GM18867 (cell line): ENCODE data around the gene UGT2B15.
"Not testable (repeated sequence)": the region's sequence is repeated elsewhere in the genome, so short reads cannot be mapped to it uniquely, and the experiment has no call there.

Experiments used
- ATAC-seq: cut with Tn5 transposase; IDR thresholded peaks from one replicate; pipeline ENCODE4 v1.9.1; 2021; ENCODE audit warnings: mild to moderate bottlenecking, moderate library complexity; ENCODE audit not compliant: unreplicated experiment

The UGT2B15 gene

DNA sequence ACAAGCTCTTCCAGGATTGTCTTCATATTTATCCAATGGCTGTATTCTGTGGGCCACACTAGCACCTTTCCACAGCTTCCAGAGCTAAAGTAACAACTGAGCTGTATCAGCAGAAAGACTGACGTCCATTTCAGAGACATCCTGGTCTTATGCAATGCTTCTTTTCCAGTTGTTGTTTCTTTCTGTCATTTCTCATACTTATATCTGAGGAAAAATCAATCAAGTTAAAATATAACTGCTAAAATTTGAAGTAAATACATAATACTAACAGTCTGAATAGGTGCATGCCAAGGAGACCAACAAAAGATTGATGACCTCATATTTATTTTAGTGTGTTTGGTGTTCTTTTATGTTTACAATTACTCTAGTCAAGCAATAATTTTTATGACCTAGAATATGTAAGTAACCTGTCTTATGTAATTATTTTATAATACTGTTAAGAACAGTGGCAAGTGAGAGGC is at the start of gene UGT2B15:
Gene UGT2B15, minus strand, starts transcription at position 174 of the 461 bp plus-strand sequence. Its CDS starts 34 bp downstream, at position 140.
- ATAC-seq: not testable (repeated sequence)

DNA sequence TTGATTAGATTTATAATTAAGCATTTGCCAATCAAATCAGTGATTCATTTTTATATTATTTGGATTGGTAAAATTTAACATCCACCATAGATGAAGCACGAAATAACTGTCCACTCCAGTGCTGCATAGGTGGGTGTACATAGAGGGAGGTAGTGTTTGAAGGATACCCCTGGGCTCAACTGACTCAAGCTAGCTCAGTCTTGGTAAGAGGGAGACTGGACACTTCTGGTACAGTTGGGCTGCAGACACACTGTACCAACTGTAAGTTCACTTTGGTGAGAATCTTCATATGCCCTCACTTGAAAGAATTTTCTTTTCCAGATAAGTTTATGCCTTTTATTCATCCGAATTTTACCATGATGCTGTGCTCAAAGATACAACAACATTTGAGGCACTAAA is 48.6 kb upstream of the UGT2B15 start:
- ATAC-seq: no peak

DNA sequence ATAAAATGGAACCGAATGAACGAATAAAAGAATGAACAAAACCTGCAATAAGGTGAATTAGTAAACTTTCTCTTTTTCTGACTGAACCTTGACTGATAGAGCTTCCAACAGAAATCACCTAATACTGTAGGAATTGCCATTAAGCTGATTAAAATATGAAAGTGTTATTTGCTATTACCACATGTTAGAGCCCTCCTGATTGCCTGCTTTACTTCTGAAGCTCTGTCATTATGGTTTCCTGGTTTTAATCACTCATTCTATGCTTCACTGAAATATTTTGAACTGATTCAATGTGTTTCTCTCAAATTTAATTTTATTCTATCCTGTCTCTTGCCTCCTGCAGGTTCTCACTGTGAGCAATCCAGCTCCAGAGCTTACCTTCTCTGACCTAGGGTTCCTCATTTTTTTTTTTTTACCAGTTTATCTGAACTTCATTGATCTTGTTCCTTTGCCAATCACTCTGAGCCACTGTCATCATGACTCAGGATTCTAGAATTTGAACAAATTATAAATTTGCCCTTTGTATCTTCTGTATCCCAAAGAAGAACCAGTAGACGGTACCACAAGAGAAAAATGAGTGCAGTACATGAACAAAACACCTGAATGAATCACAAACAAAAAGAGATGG is 48.1 kb upstream of the UGT2B15 start:
- no peak for ATAC-seq

DNA sequence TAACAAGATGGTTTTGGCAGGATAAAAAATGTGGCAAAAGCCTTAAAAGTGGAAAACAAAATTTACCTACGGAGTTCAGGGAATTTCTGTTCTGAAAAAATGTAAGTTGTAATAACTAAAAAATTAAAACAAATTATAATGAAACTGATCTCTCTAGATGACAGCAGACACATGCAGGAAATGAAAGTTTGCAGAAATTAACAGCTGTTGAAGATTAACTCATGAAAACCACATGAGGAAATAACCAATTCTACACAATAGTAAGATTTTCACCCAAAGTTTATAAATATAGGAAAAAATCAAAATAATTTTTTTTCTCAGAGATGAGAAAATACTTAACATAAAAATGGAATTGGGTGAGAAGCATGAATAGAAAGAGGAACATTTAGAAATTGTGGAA is 47.5 kb upstream of the UGT2B15 start:
- peak; percentile 76 for ATAC-seq

DNA sequence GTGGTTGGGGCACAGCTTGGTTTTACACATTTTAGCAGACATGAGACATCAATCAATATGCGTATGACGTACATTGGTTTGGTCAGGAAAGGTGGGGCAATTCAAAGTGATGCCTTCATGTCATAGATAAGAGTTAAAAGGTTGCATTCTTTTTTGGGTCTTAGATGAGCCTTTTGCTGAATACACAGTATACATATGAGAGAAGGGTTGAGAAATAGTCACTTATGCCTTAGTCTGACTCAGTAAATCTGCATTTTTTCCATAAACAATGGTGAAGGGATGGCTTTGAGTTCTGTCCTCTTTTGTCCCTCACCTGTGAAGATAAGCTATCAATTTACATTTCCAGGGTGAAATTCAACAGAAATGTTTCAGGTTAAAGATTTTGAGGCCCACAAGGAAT is 43.9 kb upstream of the UGT2B15 start:
- ATAC-seq: no peak

DNA sequence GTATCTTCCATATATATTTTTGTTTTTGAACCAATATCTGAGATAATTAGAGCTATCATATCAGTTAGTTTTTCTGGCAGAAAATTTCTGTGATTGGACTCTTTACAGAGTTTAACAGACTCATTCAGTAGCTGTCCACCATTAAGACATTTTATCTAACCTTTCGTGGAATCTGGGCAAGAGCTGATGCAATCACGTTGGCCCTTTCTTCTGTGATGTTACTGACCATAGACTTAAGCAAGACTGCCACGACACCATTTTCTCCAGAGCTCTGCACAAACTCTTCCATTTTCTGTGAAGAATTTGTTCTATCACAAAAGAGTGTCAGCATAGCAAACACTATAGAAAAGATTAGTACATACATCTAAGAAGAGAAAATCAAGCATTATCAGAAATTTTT is 41.8 kb upstream of the UGT2B15 start:
- no peak for ATAC-seq

DNA sequence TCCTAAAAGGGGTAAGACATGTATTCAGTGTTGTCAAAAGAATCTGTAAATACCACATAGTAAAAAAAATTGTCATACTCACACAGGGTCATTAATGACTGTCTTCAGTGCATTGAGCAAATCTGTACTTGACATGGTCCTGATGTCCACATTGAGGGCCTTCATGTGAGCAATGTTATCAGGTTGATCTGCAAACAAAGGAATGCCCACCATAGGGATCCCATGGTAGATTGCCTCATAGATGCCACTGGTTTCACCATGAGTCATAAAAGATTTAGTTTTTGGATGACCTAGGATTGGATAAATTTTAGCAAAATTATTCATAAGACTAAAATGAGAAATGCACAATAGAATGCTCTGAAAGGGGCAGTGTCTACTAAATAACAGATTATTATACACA is 38.1 kb upstream of the UGT2B15 start:
- no peak for ATAC-seq

DNA sequence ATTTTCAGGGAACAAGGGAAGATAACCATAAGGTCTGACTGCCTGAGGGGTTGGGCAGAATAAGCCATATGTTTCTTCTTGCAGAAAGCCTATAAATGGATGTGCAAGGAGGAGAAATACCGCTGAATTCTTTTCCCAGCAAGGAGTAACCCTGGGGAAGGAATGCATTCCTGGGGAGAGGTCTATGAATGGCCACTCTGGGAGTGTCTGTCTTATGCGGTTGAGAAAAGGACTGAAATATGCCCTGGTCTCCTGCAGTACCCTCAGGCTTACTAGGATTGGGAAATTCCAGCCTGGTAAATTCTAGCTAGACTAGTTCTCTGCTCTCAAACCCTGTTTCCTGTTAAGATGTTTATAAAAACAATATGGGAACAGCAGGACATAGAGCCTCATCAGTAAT is 32.7 kb upstream of the UGT2B15 start:
- ATAC-seq: not testable (repeated sequence)

DNA sequence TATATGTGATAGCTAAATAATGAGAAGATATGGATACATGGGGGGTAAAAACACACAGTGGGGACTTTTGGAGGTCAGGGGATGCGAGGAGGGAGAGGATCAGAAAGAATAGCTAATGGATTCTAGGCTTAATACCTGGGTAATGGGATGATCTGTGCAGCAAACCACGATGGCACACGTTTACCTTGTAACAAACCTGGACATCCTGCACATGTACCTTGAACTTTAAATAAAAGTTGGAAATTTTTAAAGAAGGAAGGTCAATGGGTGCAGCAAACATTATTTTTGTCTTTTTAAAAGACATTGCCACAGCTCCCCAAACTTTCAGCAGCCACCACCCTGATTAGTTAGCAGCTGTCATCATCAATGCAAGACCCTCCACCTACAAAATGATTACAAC is 29.7 kb upstream of the UGT2B15 start:
- no peak for ATAC-seq

DNA sequence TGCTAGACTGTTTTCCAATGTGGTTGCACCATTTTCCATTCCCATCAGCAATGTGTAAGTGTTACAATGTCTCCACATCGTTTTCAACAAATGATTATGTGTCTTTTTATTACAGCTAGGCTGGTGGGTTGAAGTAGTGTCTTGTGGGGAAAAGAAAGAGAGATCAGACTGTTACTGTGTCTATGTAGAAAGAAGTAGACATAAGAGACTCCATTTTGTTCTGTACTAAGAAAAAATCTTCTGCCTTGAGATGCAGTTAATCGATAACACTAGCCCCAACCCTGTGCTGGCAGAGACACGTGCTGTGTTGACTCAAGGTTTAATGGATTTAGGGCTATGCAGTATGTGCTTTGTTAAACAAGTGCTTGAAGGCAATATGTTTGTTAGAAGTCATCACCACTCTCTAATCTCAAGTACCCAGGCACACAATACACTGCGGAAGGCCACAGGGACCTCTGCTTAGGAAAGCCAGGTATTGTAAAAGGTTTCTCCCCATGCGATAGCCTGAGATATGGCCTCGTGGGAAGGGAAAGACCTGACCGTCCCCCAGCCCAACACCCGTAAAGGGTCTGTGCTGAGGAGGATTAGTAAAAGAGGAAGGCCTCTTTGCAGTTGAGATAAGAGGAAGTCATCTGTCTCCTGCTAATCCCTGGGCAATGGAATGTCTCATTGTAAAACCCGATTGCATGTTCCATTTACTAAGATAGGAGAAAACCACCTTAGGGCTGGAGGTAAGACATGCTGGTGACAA is 23.0 kb upstream of the UGT2B15 start:
- ATAC-seq: no peak

DNA sequence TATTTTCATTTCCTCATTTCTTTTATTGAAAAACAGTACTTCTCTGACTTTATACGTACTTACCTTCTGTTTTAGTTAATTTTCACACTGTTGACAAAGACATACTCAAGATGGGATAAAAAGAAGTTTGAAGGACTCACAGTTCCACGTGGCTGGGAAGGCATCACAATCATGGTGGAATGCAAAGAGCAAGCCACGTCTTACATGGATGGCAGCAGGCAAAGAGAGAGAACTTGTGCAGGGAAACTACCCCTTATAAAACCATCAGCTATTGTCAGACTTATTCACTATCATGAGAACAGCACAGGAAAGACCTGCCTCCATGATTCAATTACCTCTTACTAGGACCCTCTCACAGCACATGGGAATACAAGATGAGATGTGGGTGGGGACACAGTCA is 20.7 kb upstream of the UGT2B15 start:
- ATAC-seq: no peak

DNA sequence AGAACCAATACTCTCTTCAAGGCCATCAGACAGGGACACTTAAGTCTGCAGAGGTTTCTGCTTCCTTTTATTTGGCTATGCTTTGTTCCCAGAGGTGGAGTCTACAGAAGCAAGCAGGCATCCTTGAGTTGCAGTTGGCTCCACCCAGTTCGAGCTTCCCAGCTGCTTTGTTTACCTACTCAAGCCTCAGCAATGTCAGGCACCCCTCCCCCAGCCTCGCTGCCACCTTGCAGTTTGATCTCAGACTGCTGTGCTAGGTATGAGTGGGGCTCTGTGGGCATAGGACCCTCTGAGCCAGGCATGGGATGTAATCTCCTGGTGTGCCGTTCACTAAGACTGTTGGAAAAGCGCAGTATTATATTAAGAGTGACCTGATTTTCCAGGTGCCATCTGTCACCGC is 12.6 kb upstream of the UGT2B15 start:
- no peak for ATAC-seq

DNA sequence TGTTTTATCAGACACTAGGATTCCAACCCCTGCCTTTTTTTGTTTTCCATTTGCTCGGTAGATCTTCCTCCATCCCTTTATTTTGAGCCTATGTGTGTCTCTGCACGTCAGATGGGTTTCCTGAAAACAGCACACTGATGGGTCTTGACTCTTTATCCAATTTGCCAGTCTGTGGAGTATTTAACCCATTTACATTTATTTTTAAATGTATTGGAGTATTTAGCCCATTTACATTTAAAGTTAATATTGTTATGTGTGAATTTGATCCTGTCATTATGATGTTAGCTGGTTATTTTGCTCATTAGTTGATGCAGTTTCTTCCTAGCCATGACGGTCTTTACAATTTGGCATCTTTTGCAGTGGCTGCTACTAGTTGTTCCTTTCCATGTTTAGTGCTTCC is 10.8 kb upstream of the UGT2B15 start:
- not testable (repeated sequence) for ATAC-seq

DNA sequence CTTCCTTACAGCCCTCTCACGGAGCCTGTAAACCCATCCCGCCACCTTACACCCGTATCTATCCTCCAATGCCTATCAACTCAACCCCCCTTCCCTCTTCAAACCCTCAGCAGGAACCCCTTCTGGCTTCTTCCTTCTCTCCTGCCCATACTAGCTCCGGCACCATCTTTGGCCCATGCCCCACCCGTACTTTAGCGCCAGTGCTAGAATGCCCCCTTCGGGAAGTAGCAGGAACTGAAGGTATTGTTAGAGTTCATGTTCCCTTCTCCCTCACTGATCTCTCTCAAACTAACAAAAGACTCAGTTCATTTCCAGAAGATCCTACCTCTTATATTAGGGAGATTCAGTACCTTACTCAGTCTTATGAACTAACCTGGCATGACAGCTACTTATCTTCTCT is 2.7 kb upstream of the UGT2B15 start:
- ATAC-seq: peak; percentile 44

DNA sequence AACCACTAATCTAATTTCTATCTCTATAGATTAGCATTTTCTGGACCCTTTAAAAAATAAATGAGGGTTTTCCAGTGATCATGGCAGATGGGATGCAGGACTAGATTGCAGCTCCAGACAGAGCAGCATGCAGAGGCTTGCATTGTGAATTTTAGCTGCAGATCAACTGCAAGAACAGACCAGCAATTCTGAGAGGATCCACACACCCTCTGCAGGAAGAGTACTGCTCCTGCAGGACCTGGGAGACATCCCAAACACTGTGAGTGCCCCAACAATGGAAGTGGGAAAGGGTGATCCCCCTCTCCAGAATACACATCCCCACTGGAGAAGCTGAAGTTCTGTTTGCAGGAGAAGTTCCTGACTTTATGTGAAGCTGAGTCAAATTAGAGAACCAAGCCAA is 765 bp upstream of the UGT2B15 start:
- ATAC-seq: not testable (repeated sequence)

DNA sequence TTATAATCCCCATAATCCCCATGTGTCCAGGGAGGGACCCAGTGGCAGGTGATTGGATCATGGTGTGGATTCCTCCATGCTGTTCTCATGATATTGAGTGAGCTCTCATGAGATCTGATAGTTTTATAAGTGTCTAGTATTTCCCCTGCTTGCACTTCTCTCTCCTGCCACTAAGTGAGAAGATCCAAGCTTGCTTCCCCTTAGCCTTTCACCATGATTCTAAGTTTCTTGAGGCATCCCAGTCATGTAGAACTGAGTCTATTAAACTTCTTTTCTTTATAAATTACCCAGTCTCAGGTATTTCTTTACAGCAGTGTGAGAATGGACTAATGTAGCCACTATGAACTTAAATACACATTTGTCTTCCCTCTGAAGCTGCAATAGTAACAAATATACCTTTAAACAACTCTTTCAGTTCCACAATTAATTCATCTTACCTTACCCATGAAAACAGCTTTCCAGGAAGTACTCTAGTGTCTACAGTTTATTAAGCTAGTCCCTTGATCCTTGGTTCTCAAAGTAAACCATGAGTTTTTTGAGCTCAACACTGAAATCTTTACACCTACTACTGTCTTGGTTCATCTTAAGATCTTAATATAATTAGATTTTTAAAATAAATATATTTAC is 1.8 kb downstream of the UGT2B15 start:
- ATAC-seq: peak; percentile 42

DNA sequence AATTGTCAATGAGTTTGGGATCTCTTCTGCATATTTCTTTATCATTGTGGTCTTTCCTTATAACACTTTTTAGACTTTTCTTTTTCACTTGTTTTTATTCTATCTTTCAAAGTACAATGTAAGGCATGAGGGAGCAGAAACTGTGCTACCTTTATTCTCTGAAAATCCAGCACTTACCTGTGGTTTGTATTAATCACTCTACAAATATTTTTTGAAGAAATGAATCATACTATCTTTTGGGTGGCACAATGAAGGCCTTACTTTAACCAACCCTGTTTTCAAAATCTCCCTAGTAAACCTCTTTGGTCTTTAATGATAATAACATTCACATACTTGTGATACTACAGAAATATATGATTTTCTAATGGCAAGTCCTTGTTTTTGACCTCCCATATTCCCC is 2.9 kb downstream of the UGT2B15 start:
- not testable (repeated sequence) for ATAC-seq

DNA sequence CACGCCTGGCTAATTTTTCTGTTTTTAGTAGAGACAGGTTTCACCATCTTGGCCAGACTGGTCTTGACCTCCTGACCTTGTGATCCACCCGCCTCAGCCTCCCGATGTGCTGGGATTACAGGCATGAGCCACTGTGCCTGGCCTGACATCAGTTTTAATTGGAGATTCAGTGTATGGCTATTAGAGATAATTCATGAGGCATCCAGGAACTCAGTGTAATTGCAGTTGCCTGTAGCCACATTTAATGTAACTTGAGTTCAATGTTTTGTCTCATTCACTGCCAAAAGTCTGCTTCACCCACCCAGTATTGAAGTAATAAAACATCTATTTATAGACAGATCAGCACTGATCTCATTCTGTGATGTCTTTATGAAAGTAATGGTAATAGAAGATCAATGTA is 5.7 kb downstream of the UGT2B15 start:
- ATAC-seq: not testable (repeated sequence)

DNA sequence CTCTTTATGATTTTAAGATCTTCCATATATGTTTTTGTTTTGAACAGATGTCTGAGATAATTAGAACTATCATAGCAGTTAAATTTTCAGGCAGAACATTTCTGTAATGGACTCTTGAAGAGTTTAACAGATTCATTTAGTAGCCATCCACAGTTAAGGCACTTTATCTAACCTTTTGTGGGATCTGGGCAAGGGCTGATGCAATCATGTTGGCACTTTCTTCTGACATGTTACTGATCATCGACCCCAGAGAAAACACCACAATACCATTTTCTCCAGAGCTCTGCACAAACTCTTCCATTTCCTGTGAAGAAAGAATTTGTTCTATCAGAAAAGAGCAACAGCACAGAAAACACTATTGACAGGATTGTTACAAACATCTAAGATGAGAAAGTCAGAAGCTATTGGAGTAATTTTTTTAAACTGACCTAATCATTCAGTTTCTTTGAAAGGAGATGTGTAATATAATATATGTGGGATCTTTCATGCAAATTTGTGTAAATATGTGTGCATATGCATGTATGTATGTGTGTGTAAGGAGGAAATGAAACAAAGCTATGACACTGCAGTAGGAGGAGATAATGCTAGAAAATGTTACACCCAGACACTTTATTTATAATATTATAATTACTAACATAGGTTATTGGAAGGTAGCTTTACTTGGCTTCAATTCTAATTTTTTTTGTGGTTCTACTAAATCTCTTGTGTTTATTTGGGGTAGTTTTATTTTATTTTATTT is 7.4 kb downstream of the UGT2B15 start:
- ATAC-seq: not testable (repeated sequence)

DNA sequence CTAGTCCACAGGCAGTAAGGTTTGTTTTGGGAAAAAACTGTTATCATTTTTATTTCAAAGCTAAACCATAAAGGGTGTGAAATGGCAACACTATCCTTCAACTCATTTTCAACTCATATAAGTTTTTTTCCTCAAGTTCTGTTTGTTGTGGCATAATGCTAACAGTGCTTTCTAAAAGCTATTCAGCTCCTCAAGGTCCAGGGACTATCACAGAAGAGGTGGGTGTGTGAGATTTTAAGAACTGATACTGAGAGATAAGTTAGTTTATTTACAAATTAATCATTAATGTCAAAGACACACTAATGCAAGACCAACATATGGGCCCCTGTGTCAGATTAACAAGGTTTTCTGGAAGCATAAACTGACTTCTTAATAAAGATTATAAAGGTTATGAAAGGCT is 11.8 kb downstream of the UGT2B15 start:
- ATAC-seq: no peak

DNA sequence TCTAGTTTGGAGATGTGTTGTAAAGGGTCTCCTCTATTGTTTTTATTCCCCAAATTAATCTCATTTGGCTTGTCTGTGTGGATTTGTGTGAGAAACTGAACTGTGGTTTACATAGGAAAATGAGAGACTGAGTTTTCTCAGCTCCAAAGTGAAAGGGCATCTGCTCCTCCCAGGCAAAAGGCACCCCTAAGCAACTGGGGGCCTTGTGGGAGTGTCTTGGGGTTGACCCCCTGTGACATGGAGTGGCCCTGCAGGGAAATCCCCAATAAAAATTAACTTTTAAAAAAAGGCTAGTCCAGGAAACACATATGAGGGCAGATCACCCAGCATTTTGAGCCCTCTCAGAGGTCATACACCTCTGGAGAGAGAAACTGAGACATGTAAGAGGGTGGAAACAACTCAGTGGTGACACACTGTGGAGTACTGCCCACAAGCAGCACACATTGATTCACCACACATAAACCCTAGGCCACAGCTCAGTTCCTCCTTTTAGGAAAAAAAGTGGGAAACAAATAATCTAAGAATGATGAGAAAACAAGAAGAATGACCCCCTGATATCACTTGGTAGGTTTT is 13.3 kb downstream of the UGT2B15 start:
- peak; percentile 76 for ATAC-seq
